Parathyroid adenoma (tissue), 2 donors: ENCODE data around the gene PHF24.
A peak's percentile ranks its signal among the peaks of the same experiment; 100 is the strongest.
"Not testable (repeated sequence)": the region's sequence is repeated elsewhere in the genome, so short reads cannot be mapped to it uniquely, and the experiment has no call there.

ENCODE experiments used
- H2AFZ ChIP-seq: fragments of 300-600 bp; sonication (generic); one replicate; pipeline ENCODE4 v1.7.0; 2017; ENCODE audit warnings: antibody characterized with exemption, mild to moderate bottlenecking
- H3K27ac ChIP-seq: fragments of 300-600 bp; sonication (generic); one replicate; pipeline ENCODE4 v1.7.0; 2017
- H3K27me3 ChIP-seq: fragments of 300-600 bp; sonication (generic); one replicate; pipeline ENCODE4 v1.7.0; 2017; ENCODE audit warnings: low read length; ENCODE audit not compliant: control insufficient read depth, insufficient read depth
- H3K36me3 ChIP-seq: fragments of 300-600 bp; sonication (generic); one replicate; pipeline ENCODE4 v1.7.0; 2017; ENCODE audit warnings: low read length; ENCODE audit not compliant: control insufficient read depth, insufficient read depth
- H3K4me1 ChIP-seq: fragments of 300-600 bp; sonication (generic); one replicate; pipeline ENCODE4 v1.7.0; 2017; ENCODE audit warnings: control low read depth
- H3K4me2 ChIP-seq: fragments of 300-600 bp; sonication (generic); one replicate; pipeline ENCODE4 v1.7.0; 2017; ENCODE audit warnings: low read length
- H3K4me3 ChIP-seq: fragments of 300-600 bp; sonication (generic); one replicate; pipeline ENCODE4 v1.7.0; 2017; ENCODE audit warnings: low read depth, low read length
- H3K79me2 ChIP-seq: fragments of 300-600 bp; sonication (generic); one replicate; pipeline ENCODE4 v1.7.0; 2017; ENCODE audit warnings: control low read depth
- H3K9ac ChIP-seq: fragments of 300-600 bp; sonication (generic); one replicate; pipeline ENCODE4 v1.7.0; 2017; ENCODE audit warnings: mild to moderate bottlenecking
- H3K9me3 ChIP-seq: fragments of 300-600 bp; sonication (generic); one replicate; pipeline ENCODE4 v1.7.0; 2017; ENCODE audit warnings: low read length; ENCODE audit not compliant: control insufficient read depth
- CTCF ChIP-seq: fragments of 300-600 bp; sonication (generic); IDR thresholded peaks from one replicate; pipeline ENCODE4 v1.7.0; 2017; ENCODE audit warnings: antibody characterized with exemption, mild to moderate bottlenecking
- donor health status: primary hyperparathyroidism.

The PHF24 gene

GRCh38 chr9:34948451-34948850 is 9.6 kb upstream of the PHF24 start:
- no peak overlapping the region for H3K4me2 ChIP-seq
- no peak for TF ChIP-seq CTCF
- no peaks in the 10 kb centered on the region for H3K4me1 ChIP-seq
- H3K4me3 ChIP-seq = no peak overlapping the region
- H3K79me2 ChIP-seq = no peaks in the 10 kb centered on the region
- H3K27me3 ChIP-seq = no peaks in the 10 kb centered on the region
- H2AFZ ChIP-seq = no peak overlapping the region
- no peak overlapping the region for H3K27ac ChIP-seq
- no peaks in the 10 kb centered on the region for H3K36me3 ChIP-seq
- no peaks in the 10 kb centered on the region for H3K9me3 ChIP-seq
- no peak overlapping the region for H3K9ac ChIP-seq

- Histone ChIP-seq H3K27ac (no peak overlapping the region), H2AFZ (no peak overlapping the region)
These were observed 3.9 kb upstream of the PHF24 start for GRCh38 chr9:34954225-34954624.

GRCh38 chr9:34956066-34956465 is 2.0 kb upstream of the PHF24 start:
- H3K4me3 ChIP-seq, H3K4me1 ChIP-seq, H3K4me2 ChIP-seq, H3K9ac ChIP-seq, H3K9me3 ChIP-seq, H3K36me3 ChIP-seq, H3K79me2 ChIP-seq, H2AFZ ChIP-seq, H3K27ac ChIP-seq, H3K27me3 ChIP-seq: not testable (repeated sequence)

More at GRCh38 chr9:34954225-34954624, 3.9 kb upstream of the PHF24 start:
- Histone ChIP-seq H3K4me3 (no peak overlapping the region), H3K27me3 (no peaks in the 10 kb centered on the region), H3K36me3 (no peaks in the 10 kb centered on the region), H3K9ac (no peak overlapping the region), H3K4me2 (no peak overlapping the region), H3K4me1 (no peaks in the 10 kb centered on the region), H3K79me2 (no peaks in the 10 kb centered on the region), H3K9me3 (no peaks in the 10 kb centered on the region)
- no peak for TF ChIP-seq CTCF

- TF ChIP-seq CTCF = no peak
- no peaks in the 10 kb centered on the region for H3K4me1 ChIP-seq
- no peaks in the 10 kb centered on the region for H3K36me3 ChIP-seq
- no peaks in the 10 kb centered on the region for H3K27me3 ChIP-seq
- H3K27ac ChIP-seq = no peak overlapping the region
- no peaks in the 10 kb centered on the region for H3K79me2 ChIP-seq
- no peak overlapping the region for H3K4me2 ChIP-seq
- H2AFZ ChIP-seq = no peak overlapping the region
- no peaks in the 10 kb centered on the region for H3K9me3 ChIP-seq
- H3K4me3 ChIP-seq = no peak overlapping the region
- no peak overlapping the region for H3K9ac ChIP-seq
These were observed 1.4 kb upstream of the PHF24 start for GRCh38 chr9:34956648-34957047.

- Histone ChIP-seq H3K79me2 (no peaks in the 10 kb centered on the region), H3K4me1 (no peaks in the 10 kb centered on the region), H3K4me3 (no peak overlapping the region), H2AFZ (peak overlapping the region; percentile 66), H3K27ac (no peak overlapping the region), H3K36me3 (no peaks in the 10 kb centered on the region), H3K4me2 (peak overlapping the region; percentile 54), H3K9me3 (no peaks in the 10 kb centered on the region), H3K27me3 (no peaks in the 10 kb centered on the region), H3K9ac (no peak overlapping the region)
- no peak for TF ChIP-seq CTCF
These were observed 412 bp downstream of the PHF24 start for GRCh38 chr9:34958411-34958982.
